Measurements from ENCODE around the gene SETD9. TPM values are rescaled to one million over a fixed set of nuclear protein-coding genes. Genes with fewer than 3 reads are reported as not detected.
A peak's percentile ranks its signal among the peaks of the same experiment; 100 is the strongest.

The SETD9 gene
- total and polyA plus RNA-seq, 2 of the 13 experiments (the other 11 are each of a cell fraction or from before 2014, with no cell fraction given): 4.8 to 17.8 TPM

DNA sequence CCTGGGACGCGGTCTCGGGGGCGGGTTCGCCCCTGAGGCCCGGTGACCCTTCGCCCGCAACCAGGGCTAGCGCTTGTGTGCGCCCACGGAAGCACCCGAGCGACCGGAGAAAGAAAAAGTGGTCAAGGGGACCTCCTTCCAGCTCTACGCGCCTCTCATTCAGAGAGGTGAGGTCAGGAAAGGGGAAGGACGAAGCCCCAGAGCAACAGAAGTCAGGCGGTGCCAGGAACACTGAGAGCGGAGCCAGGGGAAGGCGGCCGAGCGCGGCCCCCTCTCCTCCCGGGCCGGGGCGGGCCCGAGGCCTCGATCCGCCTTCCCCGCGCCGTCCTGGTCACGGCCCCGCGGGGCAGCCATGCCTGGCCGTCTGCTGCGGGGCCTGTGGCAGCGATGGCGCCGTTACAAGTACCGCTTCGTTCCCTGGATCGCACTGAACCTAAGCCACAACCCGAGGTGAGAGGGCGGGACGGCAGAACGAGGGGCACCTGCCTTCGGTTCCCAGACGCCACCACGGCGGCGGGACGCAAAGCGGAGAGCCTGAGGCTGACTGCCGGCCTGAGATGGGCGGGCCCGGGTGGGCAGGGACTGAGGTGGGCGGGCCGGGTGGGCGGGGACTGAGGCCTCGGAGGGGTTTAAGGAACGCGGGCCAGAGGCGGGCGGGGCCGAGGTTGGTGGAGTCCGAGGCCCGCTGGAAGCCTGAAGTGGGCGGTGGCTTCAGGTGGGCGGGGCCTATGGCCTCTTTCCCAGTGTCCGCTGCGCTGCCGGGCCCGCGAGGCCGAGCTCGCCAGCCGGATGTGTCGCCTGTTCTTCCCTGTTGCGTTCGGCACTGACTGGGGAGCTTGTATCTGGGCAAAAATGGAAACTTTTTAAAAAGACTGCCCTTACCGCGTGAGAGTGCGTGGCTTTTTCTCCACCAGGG, at the start of gene SETD9 (continued):
- TF ChIP-seq PRPF4 (IDR thresholded peaks at IDR 0.05; ENCODE audit: low read depth, low read length, poor library complexity, severe bottlenecking): no peak
- peak; percentile 75 for TF ChIP-seq DRAP1 (CRISPR knock-in tag; IDR thresholded peaks at IDR 0.05)
- TF ChIP-seq YY1 (IDR thresholded peaks at IDR 0.05; ENCODE audit: insufficient read depth, insufficient replicate concordance, low read depth, low read length): peak; percentile 84
- TF ChIP-seq, protein P1, sequence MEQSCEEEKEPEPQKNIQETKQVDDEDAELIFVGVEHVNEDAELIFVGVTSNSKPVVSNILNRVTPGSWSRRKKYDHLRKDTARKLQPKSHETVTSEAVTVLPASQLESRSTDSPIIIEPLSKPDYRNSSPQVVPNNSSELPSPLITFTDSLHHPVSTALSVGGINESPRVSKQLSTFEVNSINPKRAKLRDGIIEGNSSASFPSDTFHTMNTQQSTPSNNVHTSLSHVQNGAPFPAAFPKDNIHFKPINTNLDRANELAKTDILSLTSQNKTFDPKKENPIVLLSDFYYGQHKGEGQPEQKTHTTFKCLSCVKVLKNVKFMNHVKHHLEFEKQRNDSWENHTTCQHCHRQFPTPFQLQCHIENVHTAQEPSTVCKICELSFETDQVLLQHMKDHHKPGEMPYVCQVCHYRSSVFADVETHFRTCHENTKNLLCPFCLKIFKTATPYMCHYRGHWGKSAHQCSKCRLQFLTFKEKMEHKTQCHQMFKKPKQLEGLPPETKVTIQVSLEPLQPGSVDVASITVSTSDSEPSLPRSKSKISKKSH (CRISPR knock-in tag; IDR thresholded peaks at IDR 0.05; ENCODE audit: borderline replicate concordance): peak; percentile 77; the same call in 1 of the 2 replicates
- TF ChIP-seq ZSCAN20 (CRISPR knock-in tag; IDR thresholded peaks at IDR 0.05; ENCODE audit: borderline replicate concordance): peak; percentile 67
- peak; percentile 56; the same call in 1 of the 2 replicates for TF ChIP-seq ZBTB38 (CRISPR knock-in tag; IDR thresholded peaks at IDR 0.05)
- peak; percentile 31; the same call in 1 of the 2 replicates for TF ChIP-seq ZNF547 (CRISPR knock-in tag; IDR thresholded peaks at IDR 0.05)
- TF ChIP-seq GATA4 (IDR thresholded peaks at IDR 0.05; ENCODE audit: borderline replicate concordance, low read depth): peak; percentile 36; the same call in 1 of the 2 replicates
- TF ChIP-seq MTF2 (CRISPR knock-in tag; IDR thresholded peaks at IDR 0.05; ENCODE audit: borderline replicate concordance): 0 out of 2 replicates have a peak, but pooled peaks have one; percentile 63
- no peak for TF ChIP-seq TEF (CRISPR knock-in tag; IDR thresholded peaks at IDR 0.05)
- TF ChIP-seq MED1 (CRISPR knock-in tag; IDR thresholded peaks at IDR 0.05): peak; percentile 57
- no peak; the same call in 1 of the 2 replicates for TF ChIP-seq ATF5 (CRISPR knock-in tag; IDR thresholded peaks at IDR 0.05; ENCODE audit: low read depth)
- TF ChIP-seq, protein P2, sequence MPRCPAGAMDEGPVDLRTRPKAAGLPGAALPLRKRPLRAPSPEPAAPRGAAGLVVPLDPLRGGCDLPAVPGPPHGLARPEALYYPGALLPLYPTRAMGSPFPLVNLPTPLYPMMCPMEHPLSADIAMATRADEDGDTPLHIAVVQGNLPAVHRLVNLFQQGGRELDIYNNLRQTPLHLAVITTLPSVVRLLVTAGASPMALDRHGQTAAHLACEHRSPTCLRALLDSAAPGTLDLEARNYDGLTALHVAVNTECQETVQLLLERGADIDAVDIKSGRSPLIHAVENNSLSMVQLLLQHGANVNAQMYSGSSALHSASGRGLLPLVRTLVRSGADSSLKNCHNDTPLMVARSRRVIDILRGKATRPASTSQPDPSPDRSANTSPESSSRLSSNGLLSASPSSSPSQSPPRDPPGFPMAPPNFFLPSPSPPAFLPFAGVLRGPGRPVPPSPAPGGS (CRISPR knock-in tag; IDR thresholded peaks at IDR 0.05): 0 out of 2 replicates have a peak, but pooled peaks have one; percentile 3
- peak; percentile 62 for TF ChIP-seq HNRNPLL (IDR thresholded peaks at IDR 0.05; ENCODE audit: low read depth, low read length, poor library complexity, severe bottlenecking)
- TF ChIP-seq ZNF235 (CRISPR knock-in tag; IDR thresholded peaks at IDR 0.05; ENCODE audit: borderline replicate concordance): peak; percentile 44; the same call in 1 of the 2 replicates
- TF ChIP-seq, protein P3, sequence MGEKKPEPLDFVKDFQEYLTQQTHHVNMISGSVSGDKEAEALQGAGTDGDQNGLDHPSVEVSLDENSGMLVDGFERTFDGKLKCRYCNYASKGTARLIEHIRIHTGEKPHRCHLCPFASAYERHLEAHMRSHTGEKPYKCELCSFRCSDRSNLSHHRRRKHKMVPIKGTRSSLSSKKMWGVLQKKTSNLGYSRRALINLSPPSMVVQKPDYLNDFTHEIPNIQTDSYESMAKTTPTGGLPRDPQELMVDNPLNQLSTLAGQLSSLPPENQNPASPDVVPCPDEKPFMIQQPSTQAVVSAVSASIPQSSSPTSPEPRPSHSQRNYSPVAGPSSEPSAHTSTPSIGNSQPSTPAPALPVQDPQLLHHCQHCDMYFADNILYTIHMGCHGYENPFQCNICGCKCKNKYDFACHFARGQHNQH (CRISPR knock-in tag; IDR thresholded peaks at IDR 0.05): peak; percentile 69; the same call in 1 of the 2 replicates
- no peak for TF ChIP-seq ZNF619 (CRISPR knock-in tag; IDR thresholded peaks at IDR 0.05)
- TF ChIP-seq, protein P4, sequence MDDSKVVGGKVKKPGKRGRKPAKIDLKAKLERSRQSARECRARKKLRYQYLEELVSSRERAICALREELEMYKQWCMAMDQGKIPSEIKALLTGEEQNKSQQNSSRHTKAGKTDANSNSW (CRISPR knock-in tag; IDR thresholded peaks at IDR 0.05; ENCODE audit: borderline replicate concordance): peak; percentile 60; the same call in 1 of the 2 replicates
- TF ChIP-seq MTERF4 (CRISPR knock-in tag; IDR thresholded peaks at IDR 0.05): peak; percentile 81; the same call in 1 of the 2 replicates

Measured in HepG2 (cell line).